Measurements from ENCODE around the gene PLCB4.
A peak's percentile ranks its signal among the peaks of the same experiment; 100 is the strongest.

PLCB4 gene

GRCh38 chr20:9228774-9229450 is 160.0 kb downstream of the PLCB4 start:
- H3K4me3 ChIP-seq (ENCODE audit: low read depth, low read length): no peak overlapping the region
- no peak for DNase-seq (ENCODE audit: low read depth)
- TF ChIP-seq, protein P1, sequence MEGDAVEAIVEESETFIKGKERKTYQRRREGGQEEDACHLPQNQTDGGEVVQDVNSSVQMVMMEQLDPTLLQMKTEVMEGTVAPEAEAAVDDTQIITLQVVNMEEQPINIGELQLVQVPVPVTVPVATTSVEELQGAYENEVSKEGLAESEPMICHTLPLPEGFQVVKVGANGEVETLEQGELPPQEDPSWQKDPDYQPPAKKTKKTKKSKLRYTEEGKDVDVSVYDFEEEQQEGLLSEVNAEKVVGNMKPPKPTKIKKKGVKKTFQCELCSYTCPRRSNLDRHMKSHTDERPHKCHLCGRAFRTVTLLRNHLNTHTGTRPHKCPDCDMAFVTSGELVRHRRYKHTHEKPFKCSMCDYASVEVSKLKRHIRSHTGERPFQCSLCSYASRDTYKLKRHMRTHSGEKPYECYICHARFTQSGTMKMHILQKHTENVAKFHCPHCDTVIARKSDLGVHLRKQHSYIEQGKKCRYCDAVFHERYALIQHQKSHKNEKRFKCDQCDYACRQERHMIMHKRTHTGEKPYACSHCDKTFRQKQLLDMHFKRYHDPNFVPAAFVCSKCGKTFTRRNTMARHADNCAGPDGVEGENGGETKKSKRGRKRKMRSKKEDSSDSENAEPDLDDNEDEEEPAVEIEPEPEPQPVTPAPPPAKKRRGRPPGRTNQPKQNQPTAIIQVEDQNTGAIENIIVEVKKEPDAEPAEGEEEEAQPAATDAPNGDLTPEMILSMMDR (IDR thresholded peaks at IDR 0.05; ENCODE audit: control insufficient read depth, extremely low read depth, insufficient read depth): no peak

DNA sequence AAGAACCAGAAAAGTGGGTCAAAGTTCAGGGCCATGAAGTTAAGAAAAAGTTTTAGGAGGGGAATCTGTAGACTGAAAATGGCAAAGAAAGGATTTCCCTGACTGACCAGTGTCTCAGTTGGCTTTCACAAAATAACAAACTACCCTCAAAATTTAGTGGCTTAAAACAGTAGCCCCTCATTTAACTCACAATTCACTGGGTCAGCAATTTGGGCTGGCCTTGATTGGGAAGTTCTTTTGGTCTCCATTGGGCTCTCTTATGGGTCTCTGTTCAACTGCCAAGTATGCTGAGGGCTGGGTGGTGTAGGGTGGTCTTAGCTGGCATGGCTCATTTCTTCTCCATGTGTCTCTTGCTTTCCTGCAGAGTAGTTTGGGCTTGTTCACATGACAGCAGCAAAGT is 161.5 kb downstream of the PLCB4 start:
- H3K4me3 ChIP-seq (ENCODE audit: low read depth, low read length): no peak overlapping the region
- TF ChIP-seq, protein P1 (IDR thresholded peaks at IDR 0.05; ENCODE audit: control insufficient read depth, extremely low read depth, insufficient read depth): no peak
- no peak for DNase-seq (ENCODE audit: low read depth)

DNA sequence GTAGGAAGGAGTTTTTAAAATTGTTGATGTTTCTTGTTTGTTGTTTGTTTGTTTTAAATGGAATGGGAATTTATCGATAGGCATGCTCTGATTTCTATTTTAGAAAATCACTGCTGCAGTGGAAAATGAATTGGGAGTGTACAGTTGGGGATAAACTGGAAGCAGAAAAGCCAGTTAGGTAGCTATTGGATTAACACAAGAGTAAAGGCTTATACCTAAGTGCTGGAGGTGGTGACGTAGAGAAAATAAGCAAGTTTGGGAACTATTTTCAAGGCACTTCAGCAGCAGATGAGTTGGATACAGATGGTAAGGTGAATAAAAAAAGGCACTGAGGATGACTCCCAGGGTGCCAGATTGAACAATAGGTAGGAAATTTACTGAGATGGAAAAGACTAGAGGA is 164.9 kb downstream of the PLCB4 start:
- TF ChIP-seq, protein P1 (IDR thresholded peaks at IDR 0.05; ENCODE audit: control insufficient read depth, extremely low read depth, insufficient read depth): no peak
- DNase-seq (ENCODE audit: low read depth): no peak
- no peak overlapping the region for H3K4me3 ChIP-seq (ENCODE audit: low read depth, low read length)

DNA sequence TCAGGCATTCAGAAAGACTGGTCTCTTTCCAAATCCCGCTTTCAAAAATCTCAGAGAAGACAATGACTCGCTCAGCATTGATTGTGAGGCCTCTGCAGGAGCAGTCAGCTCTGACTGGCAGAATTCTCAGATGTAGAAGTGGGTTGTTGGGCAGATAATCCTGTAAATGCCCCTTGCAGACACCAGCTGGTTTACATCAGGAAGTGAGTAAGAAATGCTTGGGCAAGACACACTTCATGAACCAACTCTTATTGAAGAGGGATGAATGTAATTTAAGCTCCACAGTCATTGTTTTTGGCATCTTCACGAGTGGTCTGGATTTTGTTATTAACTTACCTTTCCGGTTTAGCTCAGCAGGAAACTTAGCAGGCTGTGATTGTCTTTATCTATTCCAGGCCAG is 166.6 kb downstream of the PLCB4 start:
- H3K4me3 ChIP-seq (ENCODE audit: low read depth, low read length): no peak overlapping the region
- DNase-seq (ENCODE audit: low read depth): peak; percentile 49
- TF ChIP-seq, protein P1 (IDR thresholded peaks at IDR 0.05; ENCODE audit: control insufficient read depth, extremely low read depth, insufficient read depth): no peak

GRCh38 chr20:9236458-9236857 is 167.6 kb downstream of the PLCB4 start:
- TF ChIP-seq, protein P1 (IDR thresholded peaks at IDR 0.05; ENCODE audit: control insufficient read depth, extremely low read depth, insufficient read depth): no peak
- no peak overlapping the region for H3K4me3 ChIP-seq (ENCODE audit: low read depth, low read length)
- no peak for DNase-seq (ENCODE audit: low read depth)

DNA sequence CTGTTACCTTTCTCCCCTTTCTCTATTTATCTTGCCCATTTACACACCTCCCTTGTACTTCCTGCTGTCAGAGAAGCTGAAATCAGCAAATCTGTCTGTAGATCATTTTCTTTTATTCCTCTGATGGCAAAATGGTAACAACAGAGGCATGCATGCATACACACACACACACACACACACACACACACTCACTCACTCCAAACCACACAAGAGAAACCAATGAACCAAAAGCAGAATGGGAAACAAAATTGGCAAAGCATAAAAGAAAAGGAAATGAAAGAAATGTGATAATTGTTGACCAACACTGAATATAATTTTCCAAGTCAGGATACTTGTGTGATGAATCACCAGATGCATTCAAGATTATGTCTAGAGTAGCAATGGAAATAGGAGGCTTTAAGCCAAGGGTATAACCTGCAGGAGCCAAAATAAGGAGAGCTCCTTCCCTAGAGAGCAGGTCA is 172.4 kb downstream of the PLCB4 start:
- no peak for DNase-seq (ENCODE audit: low read depth)
- no peak overlapping the region for H3K4me3 ChIP-seq (ENCODE audit: low read depth, low read length)

More for the DNA sequence above, 172.4 kb downstream of the PLCB4 start:
- TF ChIP-seq, protein P1 (IDR thresholded peaks at IDR 0.05; ENCODE audit: control insufficient read depth, extremely low read depth, insufficient read depth): no peak
